GM18861 (cell line): ENCODE data around the gene PGLYRP1.

Experiments used
- ATAC-seq: cut with Tn5 transposase; IDR thresholded peaks from one replicate; pipeline ENCODE4 v1.9.1; 2021; ENCODE audit not compliant: unreplicated experiment

The PGLYRP1 gene

GRCh38 chr19:45971260-45971902, 51.5 kb downstream of the PGLYRP1 start:
- ATAC-seq: no peak

- no peak for ATAC-seq
Observed at GRCh38 chr19:45969676-45970075, 53.2 kb downstream of the PGLYRP1 start.
